B cell (primary cell): Measurements from ENCODE around the gene TPO.

Source experiments
- EZH2 ChIP-seq: IDR thresholded peaks from 2 replicates; pipeline ENCODE4 v1.6.1; 2012; ENCODE audit warnings: borderline replicate concordance, low read depth, mild to moderate bottlenecking, moderate library complexity, low read length; ENCODE audit not compliant: insufficient read depth, poor library complexity, severe bottlenecking
- TF ChIP-seq, protein P1 (sequence below): fragments of 200-600 bp; IDR thresholded peaks from one replicate; pipeline ENCODE4 v1.8.0; 2022; ENCODE audit warnings: antibody characterized with exemption, mild to moderate bottlenecking

DNA sequence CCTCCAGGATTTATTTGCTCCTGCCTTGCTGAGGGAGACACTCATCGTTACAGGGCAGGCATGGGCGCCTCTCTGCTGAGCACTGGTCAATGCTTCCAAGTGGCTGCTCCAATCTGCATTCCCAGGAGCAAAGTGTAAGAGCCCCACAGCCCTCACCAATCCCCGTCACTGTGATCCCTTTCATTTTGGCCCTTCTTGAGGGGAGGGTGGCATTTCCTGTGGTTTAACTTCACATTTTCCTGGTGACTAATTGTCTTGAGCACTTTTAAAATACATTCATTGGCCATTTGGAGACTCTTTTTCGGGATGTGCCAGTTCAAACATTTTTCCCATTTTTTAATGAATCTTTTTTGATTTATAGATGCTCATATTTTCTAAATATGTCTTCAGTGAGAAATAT, 33.0 kb downstream of the TPO start:
- TF ChIP-seq, protein P1, sequence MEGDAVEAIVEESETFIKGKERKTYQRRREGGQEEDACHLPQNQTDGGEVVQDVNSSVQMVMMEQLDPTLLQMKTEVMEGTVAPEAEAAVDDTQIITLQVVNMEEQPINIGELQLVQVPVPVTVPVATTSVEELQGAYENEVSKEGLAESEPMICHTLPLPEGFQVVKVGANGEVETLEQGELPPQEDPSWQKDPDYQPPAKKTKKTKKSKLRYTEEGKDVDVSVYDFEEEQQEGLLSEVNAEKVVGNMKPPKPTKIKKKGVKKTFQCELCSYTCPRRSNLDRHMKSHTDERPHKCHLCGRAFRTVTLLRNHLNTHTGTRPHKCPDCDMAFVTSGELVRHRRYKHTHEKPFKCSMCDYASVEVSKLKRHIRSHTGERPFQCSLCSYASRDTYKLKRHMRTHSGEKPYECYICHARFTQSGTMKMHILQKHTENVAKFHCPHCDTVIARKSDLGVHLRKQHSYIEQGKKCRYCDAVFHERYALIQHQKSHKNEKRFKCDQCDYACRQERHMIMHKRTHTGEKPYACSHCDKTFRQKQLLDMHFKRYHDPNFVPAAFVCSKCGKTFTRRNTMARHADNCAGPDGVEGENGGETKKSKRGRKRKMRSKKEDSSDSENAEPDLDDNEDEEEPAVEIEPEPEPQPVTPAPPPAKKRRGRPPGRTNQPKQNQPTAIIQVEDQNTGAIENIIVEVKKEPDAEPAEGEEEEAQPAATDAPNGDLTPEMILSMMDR = no peak
- TF ChIP-seq EZH2 = no peak
